K562 (cell line): ENCODE data around the gene MFAP1. TPM values are rescaled to one million over a fixed set of nuclear protein-coding genes. Genes with fewer than 3 reads are reported as not detected.
A peak's percentile ranks its signal among the peaks of the same experiment; 100 is the strongest.

Source experiments
- CAMTA2 ChIP-seq: fragments of 250-450 bp; sonication (Bioruptor Pico); conservative IDR thresholded peaks from 2 replicates; pipeline ENCODE4 v1.5.1; 2022
- DDX20 ChIP-seq: fragments of 450-650 bp; IDR thresholded peaks from 2 replicates; pipeline ENCODE4 v1.6.1; 2016; ENCODE audit warnings: missing genetic modification characterization, low read depth, mild to moderate bottlenecking, missing compliant biosample characterization, moderate library complexity
- E2F5 ChIP-seq: sonication (generic); formaldehyde crosslinking; IDR thresholded peaks from 2 replicates; pipeline ENCODE4 v1.8.0; 2022; ENCODE audit warnings: mild to moderate bottlenecking, missing genetic modification reagents
- ETV1 ChIP-seq: fragments of 450-650 bp; conservative IDR thresholded peaks from 2 replicates; pipeline ENCODE4 v1.6.1; 2016; ENCODE audit warnings: missing genetic modification characterization, control low read depth, low read depth, missing compliant biosample characterization
- FOXJ3 ChIP-seq: sonication (generic); formaldehyde crosslinking; IDR thresholded peaks from 2 replicates; pipeline ENCODE4 v1.4.0; 2020; ENCODE audit warnings: mild to moderate bottlenecking, missing genetic modification reagents
- GABPB1 ChIP-seq: sonication (generic); formaldehyde crosslinking; IDR thresholded peaks from 2 replicates; pipeline ENCODE4 v1.8.0; 2022; ENCODE audit warnings: mild to moderate bottlenecking, missing genetic modification reagents
- KAT8 ChIP-seq: fragments of 450-650 bp; IDR thresholded peaks from 2 replicates; pipeline ENCODE4 v1.6.1; 2016; ENCODE audit warnings: low read depth, mild to moderate bottlenecking
- KLF16 ChIP-seq: IDR thresholded peaks from 2 replicates; pipeline ENCODE4 v1.6.1; 2016; ENCODE audit warnings: antibody characterized with exemption
- MIER1 ChIP-seq: fragments of 450-650 bp; IDR thresholded peaks from 2 replicates; pipeline ENCODE4 v1.6.1; 2016; ENCODE audit warnings: antibody characterized with exemption, mild to moderate bottlenecking, low read depth
- MLLT1 ChIP-seq, 2 experiments: fragments of 450-650 bp; IDR thresholded peaks; 2 replicates each; pipeline ENCODE4 v1.6.1; 2016
- MTF1 ChIP-seq: fragments of 250-450 bp; sonication (Bioruptor Pico); IDR thresholded peaks from 2 replicates; pipeline ENCODE4 v1.9.0; 2021; ENCODE audit warnings: moderate library complexity, mild to moderate bottlenecking, inconsistent platforms, borderline replicate concordance
- MYBL2 ChIP-seq, 2 experiments: fragments of 450-650 bp in 1 of 2; sonication (generic) in 1 of 2; formaldehyde crosslinking in 1 of 2; IDR thresholded peaks; 2 replicates each; pipeline versions ENCODE4 v1.6.1 to v1.8.1; 2017 to 2022; ENCODE audit warnings: borderline replicate concordance in 1 of 2, inconsistent platforms in 1 of 2, low read depth in 1 of 2, mild to moderate bottlenecking in 1 of 2, missing genetic modification reagents in 1 of 2, moderate library complexity in 1 of 2
- NEUROD1 ChIP-seq: fragments of 150-350 bp; IDR thresholded peaks from 2 replicates; pipeline ENCODE4 v1.6.1; 2014; ENCODE audit warnings: borderline replicate concordance, low read length, low read depth; ENCODE audit not compliant: partially characterized antibody
- NFATC3 ChIP-seq: fragments of 450-650 bp; IDR thresholded peaks from 2 replicates; pipeline ENCODE4 v1.6.1; 2017; ENCODE audit warnings: mild to moderate bottlenecking
- POLR3A ChIP-seq: IDR thresholded peaks from 2 replicates; pipeline ENCODE4 v1.6.1; 2011; ENCODE audit warnings: borderline replicate concordance, mild to moderate bottlenecking, moderate library complexity; ENCODE audit not compliant: insufficient read length, insufficient read depth; ENCODE audit errors: extremely low read depth
- ZNF518B ChIP-seq: fragments of 250-450 bp; sonication (Bioruptor Pico); IDR thresholded peaks from 2 replicates; pipeline ENCODE4 v1.5.0; 2021; ENCODE audit warnings: mild to moderate bottlenecking, moderate library complexity
- ZNF592 ChIP-seq: fragments of 450-650 bp; IDR thresholded peaks from 2 replicates; pipeline ENCODE4 v1.6.1; 2017; ENCODE audit warnings: antibody characterized with exemption, mild to moderate bottlenecking
- polyA plus RNA-seq, 8 experiments: library from polyadenylated mRNA; depleted of rRNA in 4 of 8; stranded (reverse) in 5 of 8; unstranded in 3 of 8; fragments of >200 nt; fragmentation: Nextera tagmentation in 2 of 8; fragmentation: Illumina TruSeq in 1 of 8; extraction: Ambion mirVana in 2 of 8; extraction: Trizol in 1 of 8; gene quantifications; 2 replicates each; pipeline versions ENCODE4 v1.2.1 to v1.2.3, GENCODE V29; 2011 to 2014; ENCODE audit warnings: inconsistent platforms in 1 of 8, missing spikeins in 1 of 8
- total RNA-seq, 7 experiments: library from RNA; depleted of rRNA in 6 of 7; stranded (reverse); fragments of >200 nt in 6 of 7; fragmentation: Illumina TruSeq in 2 of 7; extraction: Trizol in 2 of 7; gene quantifications; 2 replicates each; pipeline versions ENCODE4 v1.2.1 to v1.2.3, GENCODE V29; 2011 to 2021; ENCODE audit warnings: low replicate concordance in 1 of 7

The MFAP1 gene
- total and polyA plus RNA-seq, 9 of the 15 experiments (the other 6 are each of a cell fraction or from before 2014, with no cell fraction given), result 34.9 to 64.1 (median 48.2) TPM

GRCh38 chr15:43791993-43792760 is 32.3 kb downstream of the MFAP1 start, which contains the start of gene SERF2 (continued):
- TF ChIP-seq ZNF592 (no peak), CAMTA2 (CRISPR knock-in tag) (no peak), ZNF518B (CRISPR knock-in tag) (no peak), GABPB1 (CRISPR knock-in tag) (peak; percentile 46), MYBL2 (IDR thresholded peaks at IDR 0.05; ENCODE audit: low read depth) (no peak), MYBL2 (CRISPR knock-in tag; IDR thresholded peaks at IDR 0.05; ENCODE audit: borderline replicate concordance) (no peak), E2F5 (no peak; the same call in 1 of the 2 replicates), MTF1 (CRISPR knock-in tag) (no peak), NFATC3 (no peak), DDX20 (tag) (no peak), POLR3A (no peak), MIER1 (no peak), FOXJ3 (CRISPR knock-in tag) (no peak), KLF16 (no peak), KAT8 (no peak), MLLT1 (IDR thresholded peaks at IDR 0.05) (peak; percentile 55 to 56; a peak in 2 of 4 replicates), NEUROD1 (no peak), ETV1 (0 out of 2 replicates have a peak, but pooled peaks have one; percentile 11)
